Neuronal stem cell (in vitro differentiated cells): ENCODE results near the gene SUMF2.
"Not testable (repeated sequence)": the region's sequence is repeated elsewhere in the genome, so short reads cannot be mapped to it uniquely, and the experiment has no call there.

Source experiments
- DNase-seq: peaks from one replicate; pipeline ENCODE4 v3.0.0-alpha.2; 2013; ENCODE audit warnings: low spot score
- H2AFZ ChIP-seq: one replicate; pipeline ENCODE4 v1.6.1; 2013; ENCODE audit warnings: mild to moderate bottlenecking, low read length, inconsistent platforms
- H2AK5ac ChIP-seq: 2 replicates; pipeline ENCODE4 v1.6.1; 2013; ENCODE audit warnings: low read depth, mild to moderate bottlenecking, inconsistent platforms, low read length, moderate library complexity, mixed read lengths
- H2BK120ac ChIP-seq: 2 replicates; pipeline ENCODE4 v1.6.1; 2013; ENCODE audit warnings: low read depth, mild to moderate bottlenecking, inconsistent platforms, low read length, moderate library complexity, mixed read lengths
- H2BK12ac ChIP-seq: one replicate; pipeline ENCODE4 v1.6.1; 2013; ENCODE audit warnings: low read length, inconsistent platforms
- H2BK15ac ChIP-seq: 2 replicates; pipeline ENCODE4 v1.6.1; 2013; ENCODE audit warnings: mild to moderate bottlenecking, low read length, inconsistent platforms, mixed read lengths
- H2BK5ac ChIP-seq: one replicate; pipeline ENCODE4 v1.6.1; 2013; ENCODE audit warnings: inconsistent platforms, mild to moderate bottlenecking, low read length, moderate library complexity
- H3K14ac ChIP-seq: one replicate; pipeline ENCODE4 v1.6.1; 2013; ENCODE audit warnings: low read length, inconsistent platforms
- H3K18ac ChIP-seq: 2 replicates; pipeline ENCODE4 v1.6.1; 2013; ENCODE audit warnings: low read length, inconsistent platforms
- H3K23ac ChIP-seq: 2 replicates; pipeline ENCODE4 v1.6.1; 2013; ENCODE audit warnings: low read depth, mild to moderate bottlenecking, mixed read lengths, low read length, inconsistent platforms; ENCODE audit not compliant: poor library complexity
- H3K27ac ChIP-seq: replicated peaks from 3 replicates; pipeline ENCODE4 v1.5.1; 2013; ENCODE audit warnings: low read length, inconsistent platforms
- H3K27me3 ChIP-seq, 3 experiments: 2 replicates each; pipeline ENCODE4 v1.6.1; 2013; ENCODE audit warnings: low read length in 3 of 3, mild to moderate bottlenecking in 2 of 3, inconsistent platforms in 1 of 3, low read depth in 1 of 3, mixed read lengths in 1 of 3, moderate library complexity in 1 of 3; ENCODE audit not compliant: control insufficient read depth in 3 of 3, insufficient read depth in 3 of 3
- H3K36me3 ChIP-seq, 2 donors: replicated peaks in 1 of 2; 2 replicates each; pipeline ENCODE4 v1.6.1; 2013; ENCODE audit warnings: low read length in 2 of 2; ENCODE audit not compliant: control insufficient read depth in 2 of 2, insufficient read depth in 2 of 2
- H3K4ac ChIP-seq: 2 replicates; pipeline ENCODE4 v1.6.1; 2013; ENCODE audit warnings: inconsistent platforms, mild to moderate bottlenecking, low read length, moderate library complexity
- H3K4me1 ChIP-seq, 2 donors: 1 replicate in 1 of 2; 2 replicates in 1 of 2; pipeline ENCODE4 v1.6.1; 2013; ENCODE audit warnings: low read length in 2 of 2, low read depth in 1 of 2; ENCODE audit not compliant: control insufficient read depth in 2 of 2, insufficient read depth in 1 of 2
- H3K4me2 ChIP-seq: one replicate; pipeline ENCODE4 v1.6.1; 2013; ENCODE audit warnings: mild to moderate bottlenecking, low read length, inconsistent platforms; ENCODE audit not compliant: insufficient read depth, poor library complexity, severe bottlenecking
- H3K4me3 ChIP-seq, 2 donors: 2 replicates each; pipeline ENCODE4 v1.5.1; 2013; ENCODE audit warnings: low read length in 2 of 2, mild to moderate bottlenecking in 2 of 2, inconsistent platforms in 1 of 2, moderate library complexity in 1 of 2
- H3K79me1 ChIP-seq: one replicate; pipeline ENCODE4 v1.6.1; 2013; ENCODE audit warnings: low read depth, mild to moderate bottlenecking, inconsistent platforms, low read length, moderate library complexity
- H3K9ac ChIP-seq: one replicate; pipeline ENCODE4 v1.6.1; 2013; ENCODE audit warnings: mild to moderate bottlenecking, low read depth, low read length, inconsistent platforms; ENCODE audit not compliant: poor library complexity
- H3K9me3 ChIP-seq, 2 donors: replicated peaks in 1 of 2; 2 replicates each; pipeline versions ENCODE3 to v1.6.1; 2013; ENCODE audit warnings: low read length in 2 of 2, mild to moderate bottlenecking in 2 of 2, inconsistent platforms in 1 of 2, low read depth in 1 of 2, mixed read lengths in 1 of 2, moderate library complexity in 1 of 2; ENCODE audit not compliant: control insufficient read depth in 2 of 2, insufficient read depth in 1 of 2
- H4K8ac ChIP-seq: one replicate; pipeline ENCODE4 v1.6.1; 2013; ENCODE audit warnings: low read depth, mild to moderate bottlenecking, inconsistent platforms, low read length, moderate library complexity
- H4K91ac ChIP-seq: one replicate; pipeline ENCODE4 v1.6.1; 2013; ENCODE audit warnings: low read length, low read depth, mild to moderate bottlenecking, inconsistent platforms; ENCODE audit not compliant: poor library complexity
- WGBS, 2 donors: extraction: QIAGEN DNeasy Blood & Tissue Kit; methylation state at CpG; one replicate each; pipeline ENCODE4 v1.1.7; 2013; ENCODE audit warnings: missing lambda C conversion rate in 2 of 2, mixed read lengths in 1 of 2; ENCODE audit not compliant: insufficient read length in 2 of 2, insufficient replicate concordance in 1 of 2; ENCODE audit errors: extremely low coverage in 2 of 2; 5-methylcytosine and 5-hydroxymethylcytosine counted together

The SUMF2 gene

GRCh38 chr7:56046721-56047445 lies 17.2 kb upstream of the SUMF2 start:
- H3K14ac ChIP-seq, result no peak overlapping the region
- H3K27me3 ChIP-seq, result no peaks in the 10 kb centered on the region
- H2BK15ac ChIP-seq, result no peak overlapping the region
- H3K9ac ChIP-seq, result no peak overlapping the region
- H3K4me3 ChIP-seq, result no peak overlapping the region
- peaks cover 2% of the 10 kb centered on the region for H3K79me1 ChIP-seq
- no peak for DNase-seq
- no peak overlapping the region for H2BK12ac ChIP-seq
- no peaks in the 10 kb centered on the region for H3K9me3 ChIP-seq
- no peak overlapping the region for H3K23ac ChIP-seq
- H3K18ac ChIP-seq, result no peak overlapping the region
- no CpG with 5 or more reads among the region's 5 CpGs for WGBS, 2 donors
- H2AK5ac ChIP-seq, result no peak overlapping the region
- H2BK5ac ChIP-seq, result no peak overlapping the region
- no peak overlapping the region for H3K4ac ChIP-seq
- peaks cover 0 to 5% of the 10 kb centered on the region in 2 donors for H3K4me1 ChIP-seq
- no peak overlapping the region for H3K4me2 ChIP-seq
- H2AFZ ChIP-seq, result no peak overlapping the region
- no peak overlapping the region for H4K91ac ChIP-seq
- H4K8ac ChIP-seq, result no peak overlapping the region
- peaks cover 4 to 18% of the 10 kb centered on the region in 2 donors for H3K36me3 ChIP-seq
- H2BK120ac ChIP-seq, result no peak overlapping the region
- H3K27ac ChIP-seq, result no peak overlapping the region

GRCh38 chr7:56047446-56048116 lies 16.5 kb upstream of the SUMF2 start:
- not testable (repeated sequence) for H3K23ac ChIP-seq, H3K4me1 ChIP-seq, H2BK15ac ChIP-seq, H3K4me2 ChIP-seq, H3K9ac ChIP-seq, H2AFZ ChIP-seq, H3K27ac ChIP-seq, H3K14ac ChIP-seq, H3K27me3 ChIP-seq, H3K79me1 ChIP-seq, H2AK5ac ChIP-seq, DNase-seq, H4K91ac ChIP-seq, H2BK120ac ChIP-seq, H2BK5ac ChIP-seq, H3K4me3 ChIP-seq, H3K9me3 ChIP-seq, H3K4ac ChIP-seq, H4K8ac ChIP-seq, H3K18ac ChIP-seq, H2BK12ac ChIP-seq
- no CpG with 5 or more reads among the region's 11 CpGs for WGBS, 2 donors
- H3K36me3 ChIP-seq, result peaks cover under 1 to 14% of the 10 kb centered on the region in 2 donors

GRCh38 chr7:56048245-56048644 lies 15.8 kb upstream of the SUMF2 start:
- no peak overlapping the region for H3K23ac ChIP-seq
- no peak overlapping the region for H2BK15ac ChIP-seq
- H3K27me3 ChIP-seq, result no peaks in the 10 kb centered on the region
- no peak overlapping the region for H2AFZ ChIP-seq
- H2BK5ac ChIP-seq, result no peak overlapping the region
- peaks cover 3 to 6% of the 10 kb centered on the region in 2 donors for H3K4me1 ChIP-seq
- H3K9ac ChIP-seq, result no peak overlapping the region
- no peak overlapping the region for H3K4me2 ChIP-seq
- H3K79me1 ChIP-seq, result peaks cover 2% of the 10 kb centered on the region
- H3K4ac ChIP-seq, result no peak overlapping the region
- H2BK12ac ChIP-seq, result no peak overlapping the region
- DNase-seq, result no peak
- H4K91ac ChIP-seq, result no peak overlapping the region
- H3K27ac ChIP-seq, result no peak overlapping the region
- H3K14ac ChIP-seq, result no peak overlapping the region
- no CpG with 5 or more reads among the region's 1 CpG for WGBS, 2 donors
- H3K36me3 ChIP-seq, result peaks cover 4 to 14% of the 10 kb centered on the region in 2 donors
- no peak overlapping the region for H3K18ac ChIP-seq
- H4K8ac ChIP-seq, result no peak overlapping the region
- H2AK5ac ChIP-seq, result no peak overlapping the region
- no peaks in the 10 kb centered on the region for H3K9me3 ChIP-seq
- no peak overlapping the region for H3K4me3 ChIP-seq
- no peak overlapping the region for H2BK120ac ChIP-seq

GRCh38 chr7:56048763-56049162 lies 15.3 kb upstream of the SUMF2 start:
- H3K9me3 ChIP-seq, H3K4me3 ChIP-seq, H3K27ac ChIP-seq, H3K4ac ChIP-seq, H3K27me3 ChIP-seq, H3K9ac ChIP-seq, H3K18ac ChIP-seq, H2BK12ac ChIP-seq, H2BK15ac ChIP-seq, H2BK5ac ChIP-seq, H2AK5ac ChIP-seq, H3K14ac ChIP-seq, H2AFZ ChIP-seq, H3K4me2 ChIP-seq, DNase-seq, H3K4me1 ChIP-seq, H3K23ac ChIP-seq, H4K8ac ChIP-seq, H2BK120ac ChIP-seq, H4K91ac ChIP-seq, H3K79me1 ChIP-seq: not testable (repeated sequence)
- WGBS, 2 donors, result no CpG with 5 or more reads among the region's 8 CpGs
- peaks cover 7 to 19% of the 10 kb centered on the region in 2 donors for H3K36me3 ChIP-seq
